B cell (primary cell): ENCODE measurements around the gene RFC2. TPM values are rescaled to one million over a fixed set of nuclear protein-coding genes. Genes with fewer than 3 reads are reported as not detected.
A peak's percentile ranks its signal among the peaks of the same experiment; 100 is the strongest.

Source experiments
- ATAC-seq: fragments of 200-7000 bp; cut with Tn5 transposase; one replicate; pipeline ENCODE4 v1.10.0; 2021; ENCODE audit warnings: low read depth, mild to moderate bottlenecking, moderate number of reproducible peaks, moderate library complexity
- CTCF ChIA-PET: fragments of 350-600 bp; sonication (Branson Sonifier 250); formaldehyde crosslinking; loops from one replicate; lab custom pipeline; 2021; ENCODE audit warnings: antibody characterized with exemption, inconsistent platforms; lab: Charles Lee
- POLR2A ChIA-PET: fragments of 350-600 bp; sonication (Branson Sonifier 250); formaldehyde crosslinking; loops from one replicate; lab custom pipeline; 2021; ENCODE audit warnings: antibody characterized with exemption; lab: Charles Lee
- DNase-seq: peaks from one replicate; pipeline ENCODE4 v3.0.0; 2013
- H2AFZ ChIP-seq: 2 replicates; pipeline ENCODE4 v1.6.1; 2012; ENCODE audit warnings: mild to moderate bottlenecking, low read depth, low read length; ENCODE audit not compliant: insufficient read depth, poor library complexity, severe bottlenecking
- H3K27ac ChIP-seq, 2 donors: 1 replicate in 1 of 2; 2 replicates in 1 of 2; pipeline ENCODE4 v1.5.1; 2012 to 2013; ENCODE audit warnings: low read length in 2 of 2, mild to moderate bottlenecking in 2 of 2, moderate library complexity in 1 of 2
- H3K27me3 ChIP-seq, 4 experiments: fragments of 200-600 bp in 1 of 4; sonication (generic) in 1 of 4; replicated peaks in 1 of 4; 1 replicate in 2 of 4; 2 replicates in 2 of 4; pipeline versions ENCODE4 v1.6.1 to v1.7.0; 2013 to 2016; ENCODE audit warnings: low read length in 3 of 4, mild to moderate bottlenecking in 2 of 4, mixed read lengths in 1 of 4, moderate library complexity in 1 of 4; ENCODE audit not compliant: insufficient read depth in 4 of 4, control insufficient read depth in 3 of 4; ENCODE audit errors: control extremely low read depth in 1 of 4
- H3K36me3 ChIP-seq, 2 experiments: replicated peaks in 1 of 2; 1 replicate in 1 of 2; 2 replicates in 1 of 2; pipeline versions ENCODE4 v1.6.1 to v1.7.1; 2013; ENCODE audit warnings: low read length in 1 of 2; ENCODE audit not compliant: insufficient read depth in 2 of 2, control insufficient read depth in 1 of 2; ENCODE audit errors: control extremely low read depth in 1 of 2, extremely low read depth in 1 of 2
- H3K4me1 ChIP-seq, 2 donors: fragments of 200-600 bp in 1 of 2; sonication (generic) in 1 of 2; 1 replicate in 1 of 2; 2 replicates in 1 of 2; pipeline versions ENCODE4 v1.5.1 to v1.6.1; 2013 to 2017; ENCODE audit warnings: low read length in 2 of 2; ENCODE audit not compliant: control insufficient read depth in 2 of 2, insufficient read depth in 2 of 2
- H3K4me2 ChIP-seq: replicated peaks from 2 replicates; pipeline ENCODE3; 2012; ENCODE audit warnings: mild to moderate bottlenecking, low read depth, low read length; ENCODE audit not compliant: poor library complexity, severe bottlenecking
- H3K4me3 ChIP-seq, 5 experiments: fragments of 200-600 bp in 1 of 5; sonication (generic) in 1 of 5; 1 replicate in 3 of 5; 2 replicates in 2 of 5; pipeline versions ENCODE4 v1.5.1 to v1.7.0; 2011 to 2016; ENCODE audit warnings: low read length in 4 of 5, mild to moderate bottlenecking in 4 of 5, low read depth in 2 of 5, control low read depth in 1 of 5, moderate library complexity in 1 of 5; ENCODE audit not compliant: insufficient read depth in 1 of 5; ENCODE audit errors: control extremely low read depth in 1 of 5, extremely low read depth in 1 of 5
- H3K79me2 ChIP-seq: fragments of 200-600 bp; sonication (generic); one replicate; pipeline ENCODE4 v1.6.0; 2016; ENCODE audit warnings: low read length; ENCODE audit not compliant: control insufficient read depth, insufficient read depth
- H3K9ac ChIP-seq: fragments of 200-600 bp; sonication (generic); 2 replicates; pipeline ENCODE4 v1.6.1; 2017; ENCODE audit warnings: mild to moderate bottlenecking, low read length, moderate library complexity
- H3K9me3 ChIP-seq, 3 donors: one replicate each; pipeline versions ENCODE4 v1.6.1 to v1.7.1; 2013; ENCODE audit warnings: low read length in 2 of 3; ENCODE audit not compliant: control insufficient read depth in 2 of 3, insufficient read depth in 1 of 3; ENCODE audit errors: control extremely low read depth in 1 of 3
- H4K20me1 ChIP-seq: 2 replicates; pipeline ENCODE4 v1.6.0; 2012; ENCODE audit warnings: mild to moderate bottlenecking, low read length; ENCODE audit not compliant: insufficient read depth, control insufficient read depth, poor library complexity, severe bottlenecking
- H3K27ac Mint-ChIP-seq: one replicate; pipeline ENCODE4 v1.8.0; 2021; ENCODE audit warnings: mixed read lengths
- H3K27me3 Mint-ChIP-seq: one replicate; pipeline ENCODE4 v1.8.0; 2021; ENCODE audit warnings: mixed read lengths
- H3K4me1 Mint-ChIP-seq: one replicate; pipeline ENCODE4 v1.8.0; 2021; ENCODE audit warnings: mixed read lengths
- H3K4me3 Mint-ChIP-seq: one replicate; pipeline ENCODE4 v1.8.0; 2021; ENCODE audit warnings: mixed read lengths
- H3K9me3 Mint-ChIP-seq: one replicate; pipeline ENCODE4 v1.8.0; 2022; ENCODE audit warnings: mixed read lengths; ENCODE audit not compliant: insufficient read depth
- CTCF ChIP-seq: fragments of 200-600 bp; IDR thresholded peaks from one replicate; pipeline ENCODE4 v1.8.0; 2022; ENCODE audit warnings: antibody characterized with exemption, mild to moderate bottlenecking
- EZH2 ChIP-seq: IDR thresholded peaks from 2 replicates; pipeline ENCODE4 v1.6.1; 2012; ENCODE audit warnings: borderline replicate concordance, low read depth, mild to moderate bottlenecking, moderate library complexity, low read length; ENCODE audit not compliant: insufficient read depth, poor library complexity, severe bottlenecking
- WGBS: methylation state at CpG from one replicate; pipeline ENCODE4 v1.1.5; 2013; ENCODE audit warnings: missing lambda C conversion rate; ENCODE audit not compliant: insufficient coverage; 5-methylcytosine and 5-hydroxymethylcytosine counted together
- intact Hi-C: fragments of 100-400 bp; cut with micrococcal nuclease; formaldehyde crosslinking; loops from one replicate; pipeline ENCODE4 v1.10.0; 2022
- polyA plus RNA-seq: library from polyadenylated mRNA; depleted of rRNA; stranded (reverse); fragments of >200 nt; gene quantifications from 2 replicates; pipeline ENCODE4 v1.2.3, GENCODE V29; 2012
- total RNA-seq, 2 donors: library from RNA; stranded (reverse); fragments of 120-200 nt in 1 of 2; gene quantifications; 1 replicate in 1 of 2; 2 replicates in 1 of 2; pipeline versions ENCODE4 v1.2.3 to v1.2.4, GENCODE V29; 2013 to 2022

The RFC2 gene
- total and polyA plus RNA-seq, 2 donors (not counting 1 experiment from before 2014, with no cell fraction given) = 20.2 to 36.4 TPM

GRCh38 chr7:74187915-74188675, 66.1 kb downstream of the RFC2 start:
- Histone ChIP-seq H3K4me3 (no peak overlapping the region), H3K36me3 (peaks cover 5 to 62% of the 10 kb centered on the region in 2 experiments), H3K27me3 (no peaks in the 10 kb centered on the region), H3K9me3 (no peaks in the 10 kb centered on the region), H3K4me2 (no peak overlapping the region), H3K79me2 (peaks cover 80% of the 10 kb centered on the region), H3K4me1 (peaks cover 26 to 34% of the 10 kb centered on the region in 2 donors), H4K20me1 (peaks cover 86% of the 10 kb centered on the region), H3K27ac (no peak overlapping the region), H3K9ac (no peak overlapping the region), H2AFZ (no peak overlapping the region)
- H3K27ac Mint-ChIP-seq = no peak overlapping the region
- DNase-seq (no peak), ATAC-seq (no peak)
- intact Hi-C loops = no loop called here
- TF ChIP-seq EZH2 (no peak), CTCF (no peak)
- H3K9me3 Mint-ChIP-seq = no peaks in the 10 kb centered on the region
- ChIA-PET CTCF (no interaction called here), POLR2A (no interaction called here)
- no peak overlapping the region for H3K4me3 Mint-ChIP-seq
- peaks cover 41% of the 10 kb centered on the region for H3K4me1 Mint-ChIP-seq
- H3K27me3 Mint-ChIP-seq = no peaks in the 10 kb centered on the region
- WGBS = 97% methylated on average over 7 of the region's 11 CpGs

GRCh38 chr7:74185636-74186035, 68.6 kb downstream of the RFC2 start:
- Mint-ChIP-seq H3K4me3 (peak overlapping the region; percentile 64), H3K27ac (peak overlapping the region; percentile 46), H3K4me1 (peaks cover 63% of the 10 kb centered on the region), H3K9me3 (no peaks in the 10 kb centered on the region), H3K27me3 (no peaks in the 10 kb centered on the region)
- ChIA-PET CTCF (interaction anchor here (0.6 to 1.9 kb wide), 2 partner anchors 113 to 117 kb away, joined by 3 to 6 read pairs; no protein-coding TSS in a partner anchor), POLR2A (no interaction called here)
- Histone ChIP-seq H3K27ac (peak overlapping the region in 1 of 2 donors; percentile 66), H3K4me2 (peak overlapping the region; percentile 38), H3K4me3 (no peak overlapping the region), H2AFZ (no peak overlapping the region), H3K36me3 (peaks cover 3 to 43% of the 10 kb centered on the region in 2 experiments), H3K27me3 (no peaks in the 10 kb centered on the region), H4K20me1 (peaks cover 99% of the 10 kb centered on the region), H3K9ac (no peak overlapping the region), H3K9me3 (no peaks in the 10 kb centered on the region), H3K4me1 (peaks cover 38 to 52% of the 10 kb centered on the region in 2 donors), H3K79me2 (peaks cover 100% of the 10 kb centered on the region)
- intact Hi-C loops = no loop called here
- ATAC-seq (no peak), DNase-seq (no peak)
- TF ChIP-seq CTCF = no peak
- TF ChIP-seq EZH2 = no peak
- no CpG with 5 or more reads among the region's 5 CpGs for WGBS
